ENCODE data around the gene RXRG. TPM values are rescaled to one million over a fixed set of nuclear protein-coding genes. Genes with fewer than 3 reads are reported as not detected.

The RXRG gene
- total and polyA plus RNA-seq, 9 of the 15 experiments (the other 6 are each of a cell fraction or from before 2014, with no cell fraction given): not detected

DNA sequence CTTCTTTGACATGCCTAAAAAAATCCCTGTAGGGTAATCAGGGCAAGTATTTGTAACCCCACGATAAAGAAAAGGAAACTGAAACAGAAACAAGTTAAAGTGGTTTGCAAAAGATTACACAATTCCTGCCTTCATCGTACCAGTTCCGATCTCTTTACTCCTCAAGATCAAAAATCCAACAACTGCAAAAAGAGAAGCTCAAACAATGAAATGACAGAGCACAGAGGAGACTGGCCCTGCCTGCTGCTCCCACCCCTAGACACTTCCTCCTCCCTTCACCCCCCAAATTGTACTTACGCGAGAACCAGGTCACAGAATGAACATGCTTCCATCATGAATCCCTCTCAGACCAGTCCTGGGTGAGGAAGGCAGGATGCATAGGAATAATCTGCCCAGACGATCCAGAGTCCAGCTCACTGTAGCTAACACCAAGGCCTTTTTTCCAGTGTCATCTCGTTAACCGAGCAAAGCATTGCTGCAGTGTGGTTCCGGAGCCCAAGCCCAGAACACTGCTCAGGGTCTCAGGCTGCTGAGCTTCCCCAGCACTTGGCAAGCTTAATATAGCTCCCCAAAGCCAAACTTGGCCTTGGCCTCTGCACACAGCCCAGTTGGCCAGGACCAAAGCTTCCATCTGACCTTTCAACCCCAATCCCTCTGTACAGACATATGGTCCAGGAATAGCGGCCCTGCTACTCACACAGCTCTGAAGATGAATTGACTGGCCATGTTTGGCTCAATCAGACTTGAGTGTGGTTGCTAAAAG is 20.3 kb downstream of the RXRG start:
- no peaks in the 10 kb centered on the region for H3K36me3 ChIP-seq (ENCODE audit: control insufficient read depth, insufficient read depth, low read length)
- no peaks in the 10 kb centered on the region for H4K20me1 ChIP-seq (replicated peaks; ENCODE audit: control insufficient read depth, insufficient read depth, low read length)
- DNase-seq (ENCODE audit: extremely low read depth in 1 of 4, low spot score in 3 of 4): no peak
- H3K79me2 ChIP-seq (ENCODE audit: control insufficient read depth, insufficient read depth, low read length): no peaks in the 10 kb centered on the region
- no peak overlapping the region for H3K27ac ChIP-seq (ENCODE audit: extremely low read depth, low read depth, low read length)
- H3K9me3 ChIP-seq (replicated peaks; ENCODE audit: control insufficient read depth, insufficient read depth, low read depth, low read length): no peaks in the 10 kb centered on the region
- H3K4me1 ChIP-seq (replicated peaks in 1 of 2; ENCODE audit: control insufficient read depth in 2 of 2, insufficient read depth in 2 of 2, low read length in 2 of 2): no peaks in the 10 kb centered on the region
- POLR2A ChIA-PET: interaction anchor here (0.9 to 1.0 kb wide), 2 partner anchors 11 to 24 kb away, joined by 3 to 4 read pairs; no protein-coding TSS in a partner anchor
- no peak overlapping the region for H3K4me3 ChIP-seq
- no peak overlapping the region for H3K9ac ChIP-seq (ENCODE audit: insufficient read depth in 1 of 2, low read depth in 2 of 2, low read length in 2 of 2)
- no peak for TF ChIP-seq ZNF639 (CRISPR knock-in tag; conservative IDR thresholded peaks at IDR 0.05 in 1 of 2, IDR thresholded peaks at IDR 0.05 in 1 of 2)
- no peak for TF ChIP-seq ZNF184 (CRISPR knock-in tag; IDR thresholded peaks at IDR 0.05)
- TF ChIP-seq CBX1 (IDR thresholded peaks at IDR 0.05; ENCODE audit: low read depth): no peak
- TF ChIP-seq CEBPG (CRISPR knock-in tag; IDR thresholded peaks at IDR 0.05): no peak
- TF ChIP-seq CEBPG (tag; conservative IDR thresholded peaks at IDR 0.05 in 1 of 2, IDR thresholded peaks at IDR 0.05 in 1 of 2): peak in 1 of 2 experiments; percentile 35; a peak in 1 of 4 replicates
- FAIRE-seq: no peak
- H3K27me3 ChIP-seq (ENCODE audit: control insufficient read depth in 2 of 2, insufficient read depth in 2 of 2, low read length in 2 of 2): no peaks in the 10 kb centered on the region; a peak in 1 of 5 replicates
- BruUV-seq (replicated peaks): no TSS peak
- ATAC-seq: peak; percentile 39; the same call in 2 of the 3 replicates
- in situ Hi-C loops (cut with MboI) (no loop called here), intact Hi-C loops (cut with micrococcal nuclease) (no loop called here)
- H2AFZ ChIP-seq (ENCODE audit: low read depth, low read length): no peak overlapping the region
- H3K4me2 ChIP-seq (ENCODE audit: insufficient read depth, low read length): no peak overlapping the region
- WGBS (ENCODE audit: insufficient coverage, low coverage, missing lambda C conversion rate): 0% methylated on average over 10 of the region's 10 CpGs
- H3K9me1 ChIP-seq (ENCODE audit: control insufficient read depth, insufficient read depth, low read length): no peaks in the 10 kb centered on the region
- CTCF ChIA-PET (ENCODE audit: low intra/inter-chr PET ratio): no interaction called here
